Activated CD4-positive, CD25-positive, alpha-beta regulatory T cell treated with anti-CD3 and anti-CD28 coated beads, Interleukin-2, amount 50 U/mL, for 24 hours (primary cell): ENCODE data around the gene RPL28.
A peak's percentile ranks its signal among the peaks of the same experiment; 100 is the strongest.

ENCODE experiments used
- ATAC-seq, 2 donors: fragments of 150-1000 bp; cut with Tn5 transposase; one replicate each; pipeline ENCODE4 v1.10.0; 2021; ENCODE audit warnings: mild to moderate bottlenecking in 1 of 2, moderate library complexity in 1 of 2

The RPL28 gene

DNA sequence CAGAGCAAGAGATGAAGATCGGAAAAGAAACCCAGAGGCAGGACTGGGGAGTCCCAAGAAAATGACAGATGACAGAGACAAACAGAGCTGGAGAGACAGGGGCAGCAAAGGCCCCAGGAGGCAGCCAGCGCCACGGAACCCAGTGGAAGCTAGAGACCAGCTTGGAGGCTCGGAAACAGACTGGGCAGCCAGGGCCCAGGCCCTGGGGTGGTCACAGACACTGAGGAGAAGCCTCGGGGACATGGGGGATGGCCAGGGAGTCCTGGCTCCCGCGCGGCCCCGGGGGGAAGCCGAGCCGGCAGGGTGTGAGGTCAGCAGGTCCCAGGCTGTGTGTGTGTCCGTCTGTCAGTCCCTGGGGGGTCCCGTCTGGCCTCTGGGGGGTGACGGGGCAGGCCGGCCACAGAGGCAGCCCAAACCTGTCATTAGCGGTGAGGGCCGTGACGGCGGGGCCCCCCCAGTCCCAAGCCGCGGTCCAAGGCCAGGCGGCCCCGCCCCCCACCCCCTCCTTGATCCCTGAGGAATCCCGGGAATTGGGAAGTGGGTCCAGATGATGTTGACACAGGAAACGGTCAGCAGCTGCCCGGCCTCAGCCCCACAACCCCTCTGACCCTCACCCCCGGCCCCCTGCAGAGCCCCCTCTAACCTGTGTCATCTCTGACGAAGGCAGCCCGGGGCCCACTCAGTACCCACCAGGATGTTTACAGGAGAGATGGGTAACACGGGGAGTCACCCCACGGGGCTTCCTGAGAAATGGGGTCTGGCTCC lies 11.6 kb upstream of the RPL28 start:
- no peak for ATAC-seq

DNA sequence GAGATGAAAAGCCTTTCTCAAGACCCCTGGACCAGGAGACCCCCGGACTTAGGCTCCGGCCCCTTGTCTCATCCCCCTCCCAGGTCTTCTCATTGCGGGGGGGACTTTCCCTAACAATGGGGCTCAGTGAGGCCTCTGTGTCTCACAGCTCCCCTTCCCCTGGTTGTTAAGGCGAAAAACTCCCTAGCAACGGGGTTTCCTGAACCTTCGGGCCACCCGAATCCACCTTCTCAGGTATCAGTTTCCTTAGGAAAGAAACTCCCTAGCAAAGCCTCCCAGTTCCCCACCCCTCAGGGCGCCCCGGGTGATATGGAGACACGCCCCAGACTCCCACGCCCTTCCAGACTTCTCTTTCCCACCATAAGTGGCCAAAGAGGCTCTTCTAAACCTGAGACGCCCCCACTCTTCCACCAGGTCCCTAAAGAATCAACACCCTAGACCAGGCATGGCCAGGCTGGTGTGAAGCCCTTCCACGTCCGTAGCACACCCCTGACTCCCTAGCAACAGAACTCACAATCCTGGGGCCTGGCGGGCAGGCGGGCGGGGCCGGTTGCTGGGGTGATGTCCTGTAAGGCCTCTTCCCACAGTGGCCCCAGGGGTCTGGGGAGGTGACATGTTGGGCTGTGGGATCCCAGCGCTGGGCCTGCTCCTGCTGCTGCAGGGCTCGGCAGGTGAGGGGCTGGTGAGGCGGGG lies 9.3 kb upstream of the RPL28 start, which contains the start of gene TMEM190:
TMEM190 (plus strand) TSS at position 586 of the 693 bp plus-strand sequence; CDS start at position 614, 28 bp downstream.
- no peak for ATAC-seq

DNA sequence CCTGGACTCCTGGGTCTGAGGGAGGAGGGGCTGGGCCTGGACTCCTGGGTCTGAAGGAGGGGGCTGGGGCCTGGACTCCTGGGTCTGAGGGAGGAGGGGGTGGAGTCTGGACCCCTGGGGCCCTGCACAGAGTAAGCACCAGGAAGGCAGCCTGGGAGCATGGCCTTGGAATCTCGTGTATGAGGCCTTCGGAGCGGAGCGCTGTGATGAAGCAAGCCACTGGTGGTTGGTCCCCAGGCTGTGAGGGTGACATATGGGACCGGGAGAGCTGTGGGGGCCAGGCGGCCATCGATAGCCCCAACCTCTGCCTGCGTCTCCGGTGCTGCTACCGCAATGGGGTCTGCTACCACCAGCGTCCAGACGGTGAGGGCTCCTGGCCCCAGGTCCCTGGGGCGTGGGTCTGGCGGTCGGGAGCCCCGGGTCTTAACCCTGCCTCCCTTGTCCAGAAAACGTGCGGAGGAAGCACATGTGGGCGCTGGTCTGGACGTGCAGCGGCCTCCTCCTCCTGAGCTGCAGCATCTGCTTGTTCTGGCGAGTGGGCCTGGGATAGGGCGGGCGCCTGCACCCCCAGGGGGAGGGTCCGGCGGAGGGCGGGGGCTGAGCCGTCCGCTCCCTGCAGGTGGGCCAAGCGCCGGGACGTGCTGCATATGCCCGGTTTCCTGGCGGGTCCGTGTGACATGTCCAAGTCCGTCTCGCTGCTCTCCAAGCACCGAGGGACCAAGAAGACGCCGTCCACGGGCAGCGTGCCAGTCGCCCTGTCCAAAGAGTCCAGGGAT lies 8.2 kb upstream of the RPL28 start:
- ATAC-seq: no peak

DNA sequence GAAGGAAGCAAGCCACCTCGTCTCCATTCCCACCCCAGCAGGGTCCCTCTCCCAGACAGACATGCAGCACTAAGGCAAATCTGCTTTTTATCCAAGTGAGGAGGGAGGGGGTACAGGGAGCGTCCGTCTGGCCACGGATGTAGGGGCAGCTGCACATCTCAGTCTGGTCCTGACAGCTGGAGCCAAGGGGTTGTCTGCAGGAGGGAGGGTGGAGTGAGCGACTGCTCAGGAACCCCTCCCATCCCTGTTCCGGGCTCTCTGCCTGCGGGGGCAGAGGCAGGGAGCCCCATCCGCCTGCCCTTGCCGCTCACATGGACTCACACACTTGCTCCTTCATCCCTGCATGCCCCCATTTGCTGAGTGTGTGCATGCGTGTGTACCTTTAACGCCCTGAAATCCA lies 6.6 kb upstream of the RPL28 start:
- ATAC-seq: no peak

DNA sequence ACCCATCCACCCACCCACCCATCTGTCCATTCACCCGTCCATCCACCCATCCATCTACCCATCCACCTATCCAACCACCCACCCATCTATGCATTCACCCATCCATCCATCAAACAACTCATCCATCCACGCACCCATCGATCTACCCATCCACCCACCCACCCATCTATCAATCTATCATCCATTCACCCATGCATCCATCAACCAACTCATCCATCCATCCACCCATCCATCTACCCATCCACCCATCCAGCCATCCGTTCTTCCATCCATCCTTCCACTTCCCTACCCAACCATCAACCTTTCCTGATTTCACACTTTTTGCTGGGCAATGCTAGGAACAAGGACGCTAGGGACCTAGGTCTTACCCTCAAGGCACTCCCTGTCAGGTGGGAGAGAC lies 3.7 kb upstream of the RPL28 start:
- no peak for ATAC-seq

DNA sequence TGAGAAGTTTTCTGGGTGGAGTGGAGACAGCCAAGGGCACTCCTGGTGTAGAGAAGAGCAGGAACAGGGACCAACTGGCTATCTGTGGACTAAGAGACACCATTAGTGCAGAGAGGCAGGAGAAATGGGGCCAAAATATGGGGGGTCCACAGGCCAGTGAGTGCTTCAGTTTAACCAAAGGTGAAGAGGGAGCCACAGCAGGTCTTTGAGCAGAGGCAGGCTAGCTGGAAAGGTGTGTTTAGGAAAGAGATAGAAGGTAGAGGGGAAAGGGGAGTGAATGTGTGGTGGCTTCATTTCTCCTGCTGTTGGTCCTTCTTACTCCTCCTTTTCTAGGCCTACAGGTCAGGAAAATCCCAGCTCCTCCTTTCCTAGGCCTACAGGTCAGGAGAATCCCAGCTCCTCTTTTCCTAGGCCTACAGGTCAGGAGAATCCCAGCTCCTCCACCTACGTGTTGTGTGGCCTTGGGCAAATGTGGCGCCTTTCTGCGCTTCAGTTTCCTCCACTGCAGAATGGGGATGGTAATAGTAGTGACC lies 3.1 kb upstream of the RPL28 start:
- ATAC-seq: no peak

DNA sequence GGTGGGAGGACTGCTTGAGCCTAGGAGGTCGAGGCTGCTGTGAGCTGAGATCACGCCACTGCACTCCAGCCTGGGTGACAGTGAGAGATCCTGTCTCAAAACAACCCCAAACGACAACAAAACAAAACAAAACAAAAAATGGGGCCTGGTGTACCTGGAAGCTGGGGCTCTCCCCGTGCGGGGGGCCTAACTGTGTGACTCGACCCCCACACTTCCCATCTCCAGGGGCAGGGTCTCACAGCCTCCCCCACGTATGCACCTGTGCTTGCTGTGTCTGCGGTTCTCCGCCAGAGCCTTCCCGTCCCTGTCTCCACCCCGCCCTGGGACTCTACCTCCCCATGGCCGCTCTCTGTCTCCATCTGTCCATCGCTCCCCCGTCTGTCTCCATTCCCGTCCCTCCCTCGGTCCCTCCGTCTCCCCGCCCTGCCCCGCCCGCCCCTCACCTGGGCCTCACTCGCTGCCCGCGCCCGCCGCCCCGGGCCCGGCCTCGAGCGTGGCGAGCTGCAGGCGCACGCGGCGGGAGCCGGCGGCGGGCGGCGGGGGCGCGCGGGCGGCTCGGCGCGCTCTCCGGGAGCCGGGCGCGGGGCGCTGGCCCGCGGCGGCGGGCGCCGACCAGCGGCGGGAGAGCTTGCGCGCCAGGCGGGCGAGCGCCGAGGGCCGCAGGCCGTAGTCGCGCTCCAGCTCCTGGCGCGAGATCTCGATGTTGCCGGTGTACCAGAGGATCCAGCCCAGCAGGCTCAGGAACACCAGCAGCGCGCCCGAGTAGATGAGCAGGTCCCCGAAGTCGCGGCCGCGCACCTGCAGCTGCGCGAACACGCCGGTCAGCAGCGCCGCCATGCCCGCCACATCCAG lies 2.2 kb upstream of the RPL28 start:
- ATAC-seq: peak; percentile 2 to 8

DNA sequence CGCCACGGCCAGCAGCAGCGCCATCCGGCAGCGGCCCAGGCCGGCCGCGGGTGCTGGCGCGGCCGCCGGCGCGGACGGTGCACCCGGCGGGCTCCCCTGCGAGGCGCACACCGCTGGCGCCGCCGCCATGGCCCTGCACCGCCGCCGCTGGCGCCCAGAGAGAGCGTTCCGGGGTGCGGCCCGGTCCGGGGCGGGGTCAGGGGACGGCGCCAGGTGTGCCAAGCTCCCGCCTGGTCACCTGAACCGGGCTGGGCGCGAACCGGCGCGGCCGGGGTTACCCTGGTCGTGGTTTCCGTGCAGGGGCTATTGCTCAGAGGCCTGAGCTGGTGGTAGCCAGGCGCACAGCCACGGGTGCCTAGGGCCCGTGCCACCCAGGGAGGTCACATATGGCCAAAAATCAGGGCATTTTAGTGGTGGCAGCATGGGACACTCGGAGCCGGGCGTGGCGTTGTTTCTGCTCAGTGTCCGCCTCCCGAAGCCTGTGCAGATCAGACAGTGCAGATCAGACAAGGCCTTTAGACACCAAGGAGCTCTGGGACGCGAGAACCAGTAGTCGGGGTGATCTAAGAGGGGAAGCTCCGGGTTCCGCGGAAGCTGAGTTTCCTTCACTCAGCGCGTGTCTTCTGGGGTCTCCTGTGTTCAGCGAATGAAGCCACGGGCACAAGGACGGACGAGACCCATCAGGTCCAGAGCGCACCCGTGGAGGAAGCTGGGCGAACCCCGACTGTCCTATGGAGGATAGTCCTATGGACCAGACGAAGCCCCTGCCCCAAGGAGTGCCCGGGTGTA lies 1.4 kb upstream of the RPL28 start, which contains the start of gene TMEM238:
TMEM238 (minus strand) TSS at position 162 of the 789 bp plus-strand sequence; CDS start at position 129, 33 bp downstream.
- ATAC-seq: no peak

DNA sequence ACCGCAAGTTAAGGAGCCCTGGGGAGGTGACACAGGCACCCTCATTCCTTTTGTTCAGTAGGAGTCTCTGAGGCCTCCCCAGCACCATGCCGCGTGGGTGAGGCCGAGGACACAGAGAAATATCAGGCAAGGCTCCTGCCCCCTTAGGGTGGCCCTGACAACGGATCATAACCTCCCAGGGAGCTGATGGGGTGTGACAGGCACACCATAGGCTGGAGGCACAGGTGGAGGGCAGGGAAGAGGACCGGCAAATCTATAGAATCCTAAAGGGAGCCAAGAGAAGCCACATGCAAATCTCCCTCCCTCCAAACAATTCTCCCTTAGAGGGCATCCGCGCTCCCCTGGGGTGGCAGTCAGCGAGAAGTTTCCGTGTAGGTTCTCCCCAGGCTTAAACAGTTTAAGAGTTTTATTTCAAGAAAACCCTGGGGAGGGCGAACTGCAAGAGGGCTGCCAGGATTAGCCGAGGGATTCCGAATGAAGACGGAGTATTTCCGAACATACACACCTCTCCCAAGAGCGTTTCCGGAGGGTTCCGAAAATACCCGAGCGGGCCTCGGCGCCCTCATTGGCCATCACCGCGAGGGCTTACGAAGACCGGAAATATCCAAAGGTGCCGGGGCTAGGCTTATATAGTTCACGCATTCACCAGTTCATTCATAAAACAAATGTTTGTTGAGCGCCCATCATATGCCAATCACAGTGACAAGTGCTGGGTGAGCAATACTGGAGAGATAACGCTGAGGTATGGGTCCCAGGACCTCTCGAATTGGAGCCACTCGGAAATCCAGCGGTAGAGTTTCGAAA lies 610 bp upstream of the RPL28 start:
- peak; percentile 79 for ATAC-seq

DNA sequence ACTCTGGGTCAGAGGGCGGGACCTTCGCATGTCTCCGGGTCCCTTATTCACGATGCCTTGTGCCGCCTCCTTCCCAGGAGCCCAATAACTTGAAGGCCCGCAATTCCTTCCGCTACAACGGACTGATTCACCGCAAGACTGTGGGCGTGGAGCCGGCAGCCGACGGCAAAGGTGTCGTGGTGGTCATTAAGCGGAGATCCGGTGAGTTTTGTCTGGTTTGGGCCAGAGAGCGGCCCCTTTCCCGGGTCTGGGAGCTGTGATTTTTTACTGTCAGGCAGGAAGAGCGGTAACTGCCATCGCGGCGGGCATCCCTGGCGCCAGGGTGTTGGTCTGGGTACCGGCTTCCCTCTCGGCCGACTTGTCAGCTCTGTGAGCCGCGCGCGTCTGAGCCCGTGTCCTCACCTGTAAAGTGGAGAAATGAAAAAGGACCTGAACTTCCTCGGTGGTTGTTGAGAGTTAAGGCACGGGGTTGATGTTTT lies 800 bp downstream of the RPL28 start:
- no peak for ATAC-seq

DNA sequence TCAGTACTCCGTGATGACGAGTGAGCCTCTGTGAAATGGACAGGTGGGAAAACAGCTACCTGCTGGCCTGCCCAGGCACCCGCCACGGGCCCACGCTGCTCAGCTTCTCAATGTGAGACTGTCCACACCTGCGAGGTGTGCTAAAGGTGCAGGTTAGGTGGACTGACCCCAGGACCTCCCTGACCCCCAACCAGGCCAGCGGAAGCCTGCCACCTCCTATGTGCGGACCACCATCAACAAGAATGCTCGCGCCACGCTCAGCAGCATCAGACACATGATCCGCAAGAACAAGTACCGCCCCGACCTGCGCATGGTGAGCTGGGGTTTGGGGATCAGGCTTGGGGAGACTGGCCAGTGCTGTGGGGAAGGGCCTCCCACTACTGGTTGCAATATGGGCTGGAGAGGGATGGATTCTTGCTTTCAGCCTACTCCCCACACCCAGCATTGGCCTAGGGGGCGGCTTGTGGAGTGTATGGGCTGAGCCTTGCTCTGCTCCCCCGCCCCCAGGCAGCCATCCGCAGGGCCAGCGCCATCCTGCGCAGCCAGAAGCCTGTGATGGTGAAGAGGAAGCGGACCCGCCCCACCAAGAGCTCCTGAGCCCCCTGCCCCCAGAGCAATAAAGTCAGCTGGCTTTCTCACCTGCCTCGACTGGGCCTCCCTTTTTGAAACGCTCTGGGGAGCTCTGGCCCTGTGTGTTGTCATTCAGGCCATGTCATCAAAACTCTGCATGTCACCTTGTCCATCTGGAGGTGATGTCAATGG lies 2.2 kb downstream of the RPL28 start:
- ATAC-seq: no peak

DNA sequence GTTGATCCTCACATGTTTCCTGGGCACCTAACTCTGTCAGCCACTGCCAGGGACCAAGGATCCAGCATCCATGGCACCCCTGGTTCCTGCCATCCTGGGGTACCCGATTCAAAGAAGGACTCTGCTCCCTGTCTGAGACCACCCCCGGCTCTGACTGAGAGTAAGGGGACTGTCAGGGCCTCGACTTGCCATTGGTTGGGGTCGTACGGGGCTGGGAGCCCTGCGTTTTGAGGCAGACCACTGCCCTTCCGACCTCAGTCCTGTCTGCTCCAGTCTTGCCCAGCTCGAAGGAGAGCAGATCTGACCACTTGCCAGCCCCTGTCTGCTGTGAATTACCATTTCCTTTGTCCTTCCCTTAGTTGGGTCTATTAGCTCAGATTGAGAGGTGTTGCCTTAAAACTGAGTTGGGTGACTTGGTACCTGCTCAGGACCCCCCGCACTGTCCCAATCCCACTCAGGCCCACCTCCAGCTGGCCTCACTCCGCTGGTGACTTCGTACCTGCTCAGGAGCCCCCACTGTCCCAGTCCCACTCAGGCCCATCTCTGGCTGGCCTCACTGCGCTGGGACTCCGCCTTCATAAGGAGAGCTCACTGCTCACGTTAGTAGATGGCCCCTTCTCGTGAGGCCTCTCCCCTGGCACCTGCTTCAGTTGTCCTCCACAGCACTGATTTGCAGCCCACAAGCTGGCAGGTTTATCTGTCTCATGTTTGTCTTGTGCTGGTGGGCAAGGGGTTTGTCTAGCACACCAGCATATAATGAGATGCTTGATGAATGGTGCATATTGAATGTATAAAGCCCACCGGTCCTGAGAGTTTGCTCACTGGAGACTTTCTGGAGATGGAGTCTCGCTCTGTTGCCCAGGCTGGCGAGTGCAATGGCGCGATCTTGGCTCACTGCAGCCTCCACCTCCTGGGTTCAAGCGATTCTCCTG lies 3.9 kb downstream of the RPL28 start:
- ATAC-seq: no peak

DNA sequence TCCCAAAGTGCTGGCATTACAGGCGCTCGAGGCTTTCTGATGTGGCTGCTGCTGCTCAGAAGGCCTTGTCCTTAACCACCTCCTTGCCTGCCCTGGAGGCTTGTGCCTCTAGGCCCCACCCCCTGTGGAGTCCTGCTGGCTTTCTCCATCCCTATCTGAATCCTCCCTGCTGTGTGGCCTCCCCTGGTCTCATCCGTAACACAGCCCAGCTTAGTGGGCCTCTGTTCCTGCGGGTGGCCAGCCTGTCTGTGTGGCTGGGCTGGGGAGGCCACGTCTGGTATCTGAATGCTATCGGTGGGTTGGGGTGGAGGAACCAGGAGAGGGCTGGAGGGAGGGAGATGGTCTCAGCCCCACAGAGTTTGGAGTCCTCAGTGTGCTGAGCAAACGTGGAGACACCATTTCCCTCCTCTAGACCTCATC lies 4.7 kb downstream of the RPL28 start:
- ATAC-seq: no peak

DNA sequence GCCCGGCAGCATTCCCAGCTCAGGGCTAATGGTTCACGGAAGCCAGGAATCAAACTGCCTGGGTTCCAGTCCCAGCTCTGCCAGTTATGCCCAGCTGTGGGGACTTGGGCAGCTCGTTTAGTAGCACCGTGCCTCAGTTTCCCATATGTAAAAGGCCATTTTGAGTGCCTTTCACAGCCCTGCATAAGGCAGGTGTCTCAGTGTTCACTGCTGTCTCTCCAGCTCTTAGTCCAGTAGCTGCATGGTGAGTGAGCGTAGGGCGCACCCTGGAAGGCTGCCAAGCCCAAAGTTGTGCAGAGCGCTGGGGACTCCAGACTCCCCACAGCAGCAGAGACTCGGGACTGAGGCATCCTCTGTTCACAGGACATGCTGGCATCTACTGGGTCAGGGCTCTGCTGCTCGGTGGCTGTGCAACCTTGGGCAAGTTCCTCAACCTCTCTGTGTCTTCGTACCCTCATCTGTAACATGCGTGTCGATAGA lies 5.5 kb downstream of the RPL28 start:
- no peak for ATAC-seq

DNA sequence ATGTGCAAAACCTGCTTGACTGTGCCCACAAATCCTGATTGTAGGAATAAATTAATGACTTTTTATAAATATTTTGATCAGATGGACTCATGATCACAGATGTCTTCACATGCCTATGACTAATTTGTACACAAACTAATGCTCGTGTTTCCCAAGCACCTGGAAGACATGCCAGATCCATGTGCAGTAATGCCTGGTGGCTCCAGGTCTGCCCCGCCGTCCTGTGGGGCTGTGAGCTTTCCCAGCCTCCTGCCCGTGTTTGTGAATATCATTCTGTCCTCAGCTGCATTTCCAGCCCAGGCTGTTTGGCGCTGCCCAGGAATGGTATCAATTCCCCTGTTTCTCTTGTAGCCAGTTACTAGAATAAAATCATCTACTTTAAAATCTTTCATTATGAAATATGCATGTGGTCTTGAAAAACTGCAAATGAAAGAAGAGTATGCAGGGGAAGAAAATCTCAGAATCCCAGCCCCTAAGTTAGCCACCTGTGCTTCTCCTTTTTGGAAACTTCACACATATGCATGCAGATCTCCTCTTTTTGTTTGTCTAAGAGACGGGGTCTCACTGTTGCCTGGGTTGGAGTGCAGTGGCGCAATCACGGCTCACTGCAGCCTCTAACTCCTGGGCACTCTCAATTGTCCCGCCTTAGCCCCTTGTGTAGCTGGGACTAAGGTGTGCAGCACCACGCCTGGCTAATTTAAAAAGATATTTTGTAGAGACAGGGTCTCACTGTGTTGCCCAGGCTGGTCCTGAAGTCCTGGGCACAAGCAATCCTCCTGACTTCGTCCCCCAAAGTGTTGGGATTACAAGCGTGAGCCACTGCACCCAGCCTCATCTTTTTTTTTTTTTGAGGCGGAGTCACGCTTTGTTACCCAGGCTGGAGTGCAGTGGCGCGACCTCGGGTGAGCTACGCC lies 6.2 kb downstream of the RPL28 start:
- no peak for ATAC-seq

DNA sequence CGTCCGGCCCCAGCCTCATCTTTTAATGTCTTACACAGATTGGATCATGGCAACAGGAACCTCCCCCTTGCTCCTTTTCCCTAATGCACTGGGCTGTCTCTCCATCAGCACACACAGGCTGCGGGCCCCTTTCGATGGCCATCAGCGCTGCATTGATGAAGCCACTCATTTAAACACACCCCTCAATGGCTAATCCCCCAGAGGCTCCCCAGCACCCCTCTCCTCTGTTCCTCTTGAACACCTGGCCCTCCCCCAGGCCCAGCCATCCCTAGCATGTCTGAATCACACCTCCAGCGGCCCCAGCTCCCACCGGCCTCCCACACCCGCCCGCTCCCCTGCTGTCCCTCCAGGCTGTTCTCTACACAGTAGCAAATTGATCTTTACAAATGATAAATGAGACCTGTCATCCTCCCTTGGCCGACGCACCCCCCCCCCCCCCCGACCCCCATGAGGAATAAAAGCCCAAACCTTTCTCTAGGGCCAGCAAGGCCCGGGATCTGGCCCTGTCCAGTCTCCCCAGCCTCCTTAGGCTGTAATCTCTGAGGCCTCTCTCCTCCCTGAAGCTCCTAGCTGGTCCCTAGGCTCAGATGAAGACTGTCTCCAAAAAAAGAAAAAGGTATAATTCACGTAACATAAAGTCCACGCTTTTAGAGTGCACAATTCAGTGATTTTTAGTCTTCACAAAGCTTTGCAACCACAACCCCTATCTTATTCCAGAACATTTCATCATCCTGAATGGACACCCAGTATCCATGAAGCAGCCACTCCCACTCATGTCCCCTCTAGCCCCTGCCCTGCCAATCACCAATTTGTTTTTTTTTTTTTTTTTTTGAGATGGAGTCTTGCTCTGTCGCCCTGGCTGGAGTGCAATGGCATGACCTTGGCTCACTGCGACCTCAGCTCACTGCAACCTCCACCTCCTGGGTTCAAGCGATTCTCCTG lies 7.4 kb downstream of the RPL28 start:
- ATAC-seq: no peak
